Measurements from ENCODE around the gene TFR2. TPM values are rescaled to one million over a fixed set of nuclear protein-coding genes. Genes with fewer than 3 reads are reported as not detected.

Gene TFR2
- total and polyA plus RNA-seq, 2 experiments from 2014 or later = 3.7 to 4.2 TPM

GRCh38 chr7:100649826-100650565, 8.6 kb upstream of the TFR2 start (continued):
- no peak for TF ChIP-seq REST (IDR thresholded peaks at IDR 0.05; ENCODE audit: unreplicated experiment)
- no peak for TF ChIP-seq JUNB (IDR thresholded peaks at IDR 0.05; ENCODE audit: unreplicated experiment)
- no peak for TF ChIP-seq EZH2 (IDR thresholded peaks at IDR 0.05; ENCODE audit: low read depth, unreplicated experiment)
- no peak for TF ChIP-seq STAT1 (IDR thresholded peaks at IDR 0.05; ENCODE audit: unreplicated experiment)
- TF ChIP-seq ZNF331 (CRISPR knock-in tag; IDR thresholded peaks at IDR 0.05; ENCODE audit: low read depth) = no peak
- TF ChIP-seq CTCF (conservative IDR thresholded peaks at IDR 0.05; ENCODE audit: low read depth in 2 of 2) = no peak
- no peak for TF ChIP-seq NANOG (IDR thresholded peaks at IDR 0.05; ENCODE audit: borderline replicate concordance)
- TF ChIP-seq ZNF114 (CRISPR knock-in tag; IDR thresholded peaks at IDR 0.05) = no peak
- TF ChIP-seq CREB1 (CRISPR knock-in tag; IDR thresholded peaks at IDR 0.05; ENCODE audit: low read depth) = no peak
- TF ChIP-seq POLR2AphosphoS5 (IDR thresholded peaks at IDR 0.05; ENCODE audit: low read depth) = no peak
- TF ChIP-seq EZH2phosphoT487 (IDR thresholded peaks at IDR 0.05; ENCODE audit: unreplicated experiment) = no peak
- no peak for TF ChIP-seq ETS1 (IDR thresholded peaks at IDR 0.05)

GRCh38 chr7:100642534-100642907, 1.2 kb upstream of the TFR2 start:
- peak; percentile 39; the same call in 1 of the 2 replicates for TF ChIP-seq POLR2AphosphoS5 (IDR thresholded peaks at IDR 0.05; ENCODE audit: low read depth)
- TF ChIP-seq ZNF114 (CRISPR knock-in tag; IDR thresholded peaks at IDR 0.05) = no peak
- Mint-ChIP-seq H3K36me3 (ENCODE audit: low read depth) (no peaks in the 10 kb centered on the region), H3K4me1 (peaks cover 30% of the 10 kb centered on the region), H3K27ac (no peak overlapping the region), H3K9me3 (no peaks in the 10 kb centered on the region), H3K27me3 (ENCODE audit: insufficient read depth, low read depth, poor library complexity) (peaks cover 4% of the 10 kb centered on the region), H3K4me3 (no peak overlapping the region)
- Histone ChIP-seq H3K4me3 (peak overlapping the region; percentile 46), H3K4me1 (ENCODE audit: insufficient read depth) (peaks cover 7% of the 10 kb centered on the region; the same call in 1 of the 2 replicates), H2AFZ (peak overlapping the region; percentile 12; the same call in 1 of the 2 replicates), H3K36me3 (ENCODE audit: insufficient read depth) (no peaks in the 10 kb centered on the region), H4K20me1 (replicated peaks; ENCODE audit: insufficient read depth) (no peaks in the 10 kb centered on the region), H3K9me2 (ENCODE audit: insufficient read depth) (no peaks in the 10 kb centered on the region), H3K79me2 (replicated peaks; ENCODE audit: insufficient read depth) (no peaks in the 10 kb centered on the region), H3K27me3 (ENCODE audit: insufficient read depth) (no peaks in the 10 kb centered on the region), H3F3A (replicated peaks; ENCODE audit: low read depth) (0 out of 2 replicates have a peak, but pooled peaks cover 4% of the 10 kb centered on the region), H3K4me2 (peak overlapping the region; percentile 57), H3K27ac (ENCODE audit: low read depth) (no peak overlapping the region)
- DNase-seq (ENCODE audit: low spot score) (peak; percentile 90), ATAC-seq (peak; percentile 89)

All from GM23338 (cell line).